T47D (cell line): ENCODE results near the gene DPP3.

Experiments
- DNase-seq, 2 experiments: peaks; one replicate each; pipeline versions ENCODE4 v3.0.0 to v3.0.0-alpha.2; 2011 to 2012; ENCODE audit warnings: low read depth in 1 of 2, low spot score in 1 of 2
- JUND ChIP-seq: IDR thresholded peaks from 2 replicates; pipeline ENCODE4 v1.6.1; 2012; ENCODE audit warnings: low read depth
- in situ Hi-C: cut with HindIII; loops from 2 replicates; pipeline ENCODE4 v1.10.0; 2016; ENCODE audit warnings: low sequenced_read_pairs, low pct_unique_long_range_greater_than_20kb

Gene DPP3

DNA sequence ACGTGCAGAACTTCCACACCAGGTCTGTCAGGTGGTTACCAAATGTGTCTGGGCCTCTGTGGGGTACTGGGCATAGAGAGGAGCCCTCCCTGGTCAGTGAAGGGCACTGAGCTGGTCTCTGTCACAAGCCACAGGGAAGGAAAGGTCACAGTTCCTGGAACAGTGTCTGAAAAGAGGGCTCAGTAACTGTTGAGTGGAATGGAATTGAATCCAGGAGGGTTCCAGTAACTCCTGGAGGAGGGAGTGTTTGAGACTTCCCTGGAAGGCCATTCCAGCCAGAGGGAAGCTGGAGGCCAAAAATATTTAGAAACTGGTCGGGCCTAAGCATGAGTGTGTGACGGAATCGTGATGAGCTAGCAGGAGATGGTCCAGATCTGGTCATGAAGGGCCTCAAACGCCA lies 74.4 kb downstream of the DPP3 start:
- no peak for DNase-seq
- no peak for TF ChIP-seq JUND
- in situ Hi-C loops = no loop called here

DNA sequence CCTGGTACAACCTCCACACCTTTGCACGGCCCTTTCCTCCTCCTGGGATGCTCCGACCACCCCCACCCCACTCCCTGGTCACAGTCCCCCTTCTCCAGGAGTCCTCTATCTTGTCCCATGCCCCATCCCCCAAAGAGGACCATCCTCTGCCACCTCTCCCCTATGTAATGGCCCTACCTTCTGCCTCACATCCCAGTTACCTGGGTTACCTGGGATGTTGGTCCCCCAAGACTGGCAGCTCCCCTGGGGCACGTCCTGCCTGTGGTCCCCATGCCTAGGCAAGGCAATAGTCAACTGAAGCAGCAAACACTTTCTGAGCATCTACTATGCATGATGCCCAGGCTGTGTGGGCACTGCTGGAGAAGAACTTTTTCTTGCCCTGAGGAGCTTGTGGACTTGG lies 75.2 kb downstream of the DPP3 start:
- TF ChIP-seq JUND = no peak
- DNase-seq = no peak
- in situ Hi-C loops = no loop called here

- TF ChIP-seq JUND = no peak
- in situ Hi-C loops = no loop called here
Observed at GRCh38 chr11:66556086-66556485, 75.9 kb downstream of the DPP3 start.

GRCh38 chr11:66557733-66558326 lies 77.6 kb downstream of the DPP3 start:
- in situ Hi-C loops = no loop called here
- no peak for TF ChIP-seq JUND
- DNase-seq = no peak

More at GRCh38 chr11:66556086-66556485, 75.9 kb downstream of the DPP3 start:
- no peak for DNase-seq
